HG03521 (cell line): ENCODE measurements around the gene CHST4.
"Not testable (repeated sequence)": the region's sequence is repeated elsewhere in the genome, so short reads cannot be mapped to it uniquely, and the experiment has no call there.

ENCODE experiments used
- ATAC-seq: cut with Tn5 transposase; IDR thresholded peaks from one replicate; pipeline ENCODE4 v1.9.1; 2021; ENCODE audit warnings: mild to moderate bottlenecking, moderate library complexity; ENCODE audit not compliant: unreplicated experiment

CHST4 gene

GRCh38 chr16:71568551-71568950 is 42.3 kb downstream of the CHST4 start:
- no peak for ATAC-seq

GRCh38 chr16:71569621-71570020 is 43.4 kb downstream of the CHST4 start:
- no peak for ATAC-seq

- no peak for ATAC-seq
These were observed 43.9 kb downstream of the CHST4 start for GRCh38 chr16:71570144-71570543.

GRCh38 chr16:71572497-71573116 is 46.4 kb downstream of the CHST4 start:
- no peak for ATAC-seq

- ATAC-seq = no peak
These were observed 47.3 kb downstream of the CHST4 start for GRCh38 chr16:71573387-71574094.

- ATAC-seq = no peak
These were observed 48.5 kb downstream of the CHST4 start for GRCh38 chr16:71574702-71575101.

GRCh38 chr16:71576971-71577370 is 50.7 kb downstream of the CHST4 start, which contains the start of gene TAT:
Gene TAT (minus strand): TSS chr16:71577092. CDS start chr16:71576415, 677 bp downstream.
- ATAC-seq = no peak

- not testable (repeated sequence) for ATAC-seq
These were observed 56.3 kb downstream of the CHST4 start for GRCh38 chr16:71582553-71582848.

GRCh38 chr16:71584543-71585317 is 58.5 kb downstream of the CHST4 start:
- ATAC-seq = no peak

- no peak for ATAC-seq
These were observed 59.1 kb downstream of the CHST4 start for GRCh38 chr16:71585318-71585703.
